VCaP (cell line): ENCODE results near the gene RFTN2.

Experiments
- H3K27ac ChIP-seq: fragments of 450-650 bp; 2 replicates; pipeline ENCODE4 v1.5.1; 2017
- CTCF ChIP-seq: fragments of 450-650 bp; conservative IDR thresholded peaks from 2 replicates; pipeline ENCODE4 v1.5.1; 2017; ENCODE audit warnings: mild to moderate bottlenecking, moderate library complexity

The RFTN2 gene

GRCh38 chr2:197614532-197614931, 60.9 kb downstream of the RFTN2 start:
- peak overlapping the region; percentile 58 for H3K27ac ChIP-seq
- no peak for TF ChIP-seq CTCF

- TF ChIP-seq CTCF, result no peak
- H3K27ac ChIP-seq, result peak overlapping the region; percentile 58
These were observed 61.8 kb downstream of the RFTN2 start for GRCh38 chr2:197613509-197613987.

- no peak for TF ChIP-seq CTCF
- H3K27ac ChIP-seq, result no peak overlapping the region
These were observed 69.2 kb downstream of the RFTN2 start for GRCh38 chr2:197606180-197606579.

GRCh38 chr2:197604117-197604860, 71.1 kb downstream of the RFTN2 start:
- TF ChIP-seq CTCF, result no peak
- H3K27ac ChIP-seq, result no peak overlapping the region

GRCh38 chr2:197601726-197602125, 73.7 kb downstream of the RFTN2 start:
- H3K27ac ChIP-seq, result no peak overlapping the region
- TF ChIP-seq CTCF, result no peak

GRCh38 chr2:197600306-197600705, 75.1 kb downstream of the RFTN2 start:
- TF ChIP-seq CTCF, result no peak
- H3K27ac ChIP-seq, result no peak overlapping the region

- no peak overlapping the region for H3K27ac ChIP-seq
- peak; percentile 64 for TF ChIP-seq CTCF
These were observed 76.0 kb downstream of the RFTN2 start for GRCh38 chr2:197599285-197599965.
